Neural cell (in vitro differentiated cells): ENCODE data around the gene TYW5.

Source experiments
- EP300 ChIP-seq: fragments of 450-650 bp; conservative IDR thresholded peaks from 2 replicates; pipeline ENCODE4 v1.6.1; 2014; ENCODE audit warnings: antibody characterized with exemption, mild to moderate bottlenecking, moderate library complexity; ENCODE audit not compliant: poor library complexity, severe bottlenecking
- EZH2 ChIP-seq: fragments of 200-600, 300-800 bp; shearing (Covaris generic), sonication (generic); IDR thresholded peaks from 2 replicates; pipeline ENCODE4 v1.6.1; 2014; ENCODE audit warnings: antibody characterized with exemption, low read length, borderline replicate concordance, mild to moderate bottlenecking; ENCODE audit not compliant: insufficient read depth, poor library complexity, severe bottlenecking
- POLR2AphosphoS5 ChIP-seq: IDR thresholded peaks from 2 replicates; pipeline ENCODE4 v1.6.1; 2012
- RAD21 ChIP-seq: fragments of 450-650 bp; conservative IDR thresholded peaks from 2 replicates; pipeline ENCODE4 v1.6.1; 2014; ENCODE audit warnings: antibody characterized with exemption, mild to moderate bottlenecking, moderate library complexity
- SMC3 ChIP-seq: fragments of 450-650 bp; conservative IDR thresholded peaks from 2 replicates; pipeline ENCODE4 v1.6.1; 2014; ENCODE audit warnings: antibody characterized with exemption, mild to moderate bottlenecking, moderate library complexity; ENCODE audit not compliant: poor library complexity
- TAF1 ChIP-seq: IDR thresholded peaks from 2 replicates; pipeline ENCODE4 v1.6.1; 2012; ENCODE audit warnings: low read depth
- TF ChIP-seq, protein P1 (sequence below): fragments of 450-650 bp; IDR thresholded peaks from 2 replicates; pipeline ENCODE4 v1.5.1; 2014; ENCODE audit warnings: antibody characterized with exemption, mild to moderate bottlenecking, moderate library complexity; ENCODE audit not compliant: poor library complexity, severe bottlenecking

DNA sequence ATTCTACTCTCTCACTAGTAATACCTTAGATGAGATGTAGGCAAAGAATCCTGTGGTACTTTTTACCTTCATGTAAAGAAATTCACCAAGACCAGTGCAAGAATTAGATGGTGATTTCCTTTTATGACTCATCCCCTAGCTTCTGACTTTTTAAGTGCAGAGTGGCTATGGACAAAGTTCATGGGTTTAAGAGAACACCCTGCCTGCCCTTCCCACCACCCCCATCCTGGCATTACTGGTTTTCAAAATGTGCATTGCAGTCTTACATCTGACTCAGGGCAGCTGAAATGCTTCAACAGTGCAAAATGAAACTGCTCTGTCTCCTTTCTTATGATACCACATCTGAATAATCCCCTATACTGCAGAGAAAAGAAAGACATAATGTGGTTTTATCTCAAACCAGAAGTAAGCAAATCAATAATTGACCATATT, 22.7 kb upstream of the TYW5 start:
- TF ChIP-seq, protein P1, sequence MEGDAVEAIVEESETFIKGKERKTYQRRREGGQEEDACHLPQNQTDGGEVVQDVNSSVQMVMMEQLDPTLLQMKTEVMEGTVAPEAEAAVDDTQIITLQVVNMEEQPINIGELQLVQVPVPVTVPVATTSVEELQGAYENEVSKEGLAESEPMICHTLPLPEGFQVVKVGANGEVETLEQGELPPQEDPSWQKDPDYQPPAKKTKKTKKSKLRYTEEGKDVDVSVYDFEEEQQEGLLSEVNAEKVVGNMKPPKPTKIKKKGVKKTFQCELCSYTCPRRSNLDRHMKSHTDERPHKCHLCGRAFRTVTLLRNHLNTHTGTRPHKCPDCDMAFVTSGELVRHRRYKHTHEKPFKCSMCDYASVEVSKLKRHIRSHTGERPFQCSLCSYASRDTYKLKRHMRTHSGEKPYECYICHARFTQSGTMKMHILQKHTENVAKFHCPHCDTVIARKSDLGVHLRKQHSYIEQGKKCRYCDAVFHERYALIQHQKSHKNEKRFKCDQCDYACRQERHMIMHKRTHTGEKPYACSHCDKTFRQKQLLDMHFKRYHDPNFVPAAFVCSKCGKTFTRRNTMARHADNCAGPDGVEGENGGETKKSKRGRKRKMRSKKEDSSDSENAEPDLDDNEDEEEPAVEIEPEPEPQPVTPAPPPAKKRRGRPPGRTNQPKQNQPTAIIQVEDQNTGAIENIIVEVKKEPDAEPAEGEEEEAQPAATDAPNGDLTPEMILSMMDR, result no peak
- no peak for TF ChIP-seq EP300
- TF ChIP-seq POLR2AphosphoS5, result no peak
- no peak for TF ChIP-seq RAD21
- no peak for TF ChIP-seq EZH2
- no peak for TF ChIP-seq TAF1
- TF ChIP-seq SMC3, result no peak
